Fibroblast of villous mesenchyme (primary cell): ENCODE data around the gene RAB11B. TPM values are rescaled to one million over a fixed set of nuclear protein-coding genes. Genes with fewer than 3 reads are reported as not detected.
"Not testable (repeated sequence)": the region's sequence is repeated elsewhere in the genome, so short reads cannot be mapped to it uniquely, and the experiment has no call there.

Experiments
- DNase-seq: peaks from one replicate; pipeline ENCODE4 v3.0.0-alpha.2; 2010; ENCODE audit warnings: low read depth
- H3K4me3 ChIP-seq: 2 replicates; pipeline ENCODE4 v1.5.1; 2011; ENCODE audit warnings: low read depth, mild to moderate bottlenecking, low read length
- CTCF ChIP-seq: IDR thresholded peaks from 2 replicates; pipeline ENCODE4 v1.5.1; 2012; ENCODE audit warnings: low read depth, mild to moderate bottlenecking, low read length; ENCODE audit not compliant: insufficient read depth
- total RNA-seq: library from RNA; depleted of rRNA; stranded (reverse); fragments of >200 nt; gene quantifications from 2 replicates; pipeline ENCODE4 v1.2.3, GENCODE V29; 2012

Gene RAB11B
- total RNA-seq, 1 donor = 27.6 TPM

- peak overlapping the region; percentile 39 for H3K4me3 ChIP-seq
- TF ChIP-seq CTCF = no peak
- no peak for DNase-seq
These were observed 24.0 kb upstream of the RAB11B start for GRCh38 chr19:8366121-8366581.

- peak overlapping the region; percentile 48 for H3K4me3 ChIP-seq
- no peak for TF ChIP-seq CTCF
- peak; percentile 91 for DNase-seq
These were observed 23.2 kb upstream of the RAB11B start for GRCh38 chr19:8366961-8367326.

GRCh38 chr19:8367327-8368001 is 22.7 kb upstream of the RAB11B start:
- peak; percentile 99 for DNase-seq
- peak overlapping the region; percentile 48 for H3K4me3 ChIP-seq
- TF ChIP-seq CTCF = no peak

GRCh38 chr19:8370176-8371010 is 19.8 kb upstream of the RAB11B start:
- peak overlapping the region; percentile 5 for H3K4me3 ChIP-seq
- peak; percentile 87 for DNase-seq
- TF ChIP-seq CTCF = no peak

- no peak for DNase-seq
- no peak for TF ChIP-seq CTCF
These were observed 19.0 kb upstream of the RAB11B start for GRCh38 chr19:8371011-8371804.

GRCh38 chr19:8373867-8374813 is 16.0 kb upstream of the RAB11B start:
- H3K4me3 ChIP-seq = no peak overlapping the region
- DNase-seq = no peak
- TF ChIP-seq CTCF = no peak

More at GRCh38 chr19:8371011-8371804, 19.0 kb upstream of the RAB11B start:
- H3K4me3 ChIP-seq = peak overlapping the region; percentile 12

GRCh38 chr19:8375766-8376165 is 14.4 kb upstream of the RAB11B start:
- not testable (repeated sequence) for DNase-seq

GRCh38 chr19:8376373-8376974 is 13.7 kb upstream of the RAB11B start:
- not testable (repeated sequence) for H3K4me3 ChIP-seq, DNase-seq

More at GRCh38 chr19:8375766-8376165, 14.4 kb upstream of the RAB11B start:
- H3K4me3 ChIP-seq = not testable (repeated sequence)
